Suprapubic skin (tissue), 4 donors: ENCODE results near the gene SACS. TPM values are rescaled to one million over a fixed set of nuclear protein-coding genes. Genes with fewer than 3 reads are reported as not detected.
"Not testable (repeated sequence)": the region's sequence is repeated elsewhere in the genome, so short reads cannot be mapped to it uniquely, and the experiment has no call there.

Experiments
- DNase-seq, 2 donors: peaks; one replicate each; pipeline ENCODE4 v3.0.0-alpha.2; 2019; ENCODE audit warnings: low spot score in 2 of 2
- H3K27ac ChIP-seq: fragments of 200-600 bp; sonication (generic); one replicate; pipeline ENCODE4 v1.5.1; 2019
- H3K27me3 ChIP-seq: fragments of 200-600 bp; sonication (generic); one replicate; pipeline ENCODE4 v1.5.1; 2019
- H3K36me3 ChIP-seq: fragments of 200-600 bp; sonication (generic); one replicate; pipeline ENCODE4 v1.5.1; 2019
- H3K4me1 ChIP-seq: fragments of 200-600 bp; sonication (generic); one replicate; pipeline ENCODE4 v1.5.1; 2019
- H3K4me3 ChIP-seq: fragments of 200-600 bp; sonication (generic); one replicate; pipeline ENCODE4 v1.5.1; 2019; ENCODE audit warnings: mild to moderate bottlenecking
- H3K9me3 ChIP-seq: fragments of 200-600 bp; sonication (generic); one replicate; pipeline ENCODE4 v1.5.1; 2019
- EP300 ChIP-seq: sonication (generic); formaldehyde crosslinking; IDR thresholded peaks from one replicate; pipeline ENCODE4 v1.6.1; 2017; ENCODE audit warnings: antibody characterized with exemption
- POLR2A ChIP-seq, 2 donors: fragments of 450-650 bp; IDR thresholded peaks; one replicate each; pipeline ENCODE4 v1.6.1; 2017; ENCODE audit warnings: antibody characterized with exemption in 2 of 2, mild to moderate bottlenecking in 2 of 2, moderate library complexity in 2 of 2
- POLR2AphosphoS5 ChIP-seq, 3 donors: sonication (generic); formaldehyde crosslinking; IDR thresholded peaks; one replicate each; pipeline ENCODE4 v1.6.1; 2017; ENCODE audit warnings: antibody characterized with exemption in 3 of 3
- WGBS: methylation state at CpG from one replicate; pipeline ENCODE4 v1.1.5; 2018; 5-methylcytosine and 5-hydroxymethylcytosine counted together
- total RNA-seq, 4 donors: library from RNA; depleted of rRNA; stranded (reverse); fragments of >200 nt; gene quantifications; one replicate each; pipeline ENCODE4 v1.1.0, GENCODE V29; 2016
- TF ChIP-seq, protein P1 (sequence below), 2 donors: fragments of 200-600 bp in 1 of 2; fragments of 450-650 bp in 1 of 2; sonication (generic) in 1 of 2; IDR thresholded peaks; one replicate each; pipeline ENCODE4 v1.5.1; 2016 to 2019; ENCODE audit warnings: antibody characterized with exemption in 2 of 2, mild to moderate bottlenecking in 1 of 2, moderate library complexity in 1 of 2

Gene SACS
- total RNA-seq, 4 donors from 2014 or later = 6.4 to 17.9 (median 13.3) TPM

DNA sequence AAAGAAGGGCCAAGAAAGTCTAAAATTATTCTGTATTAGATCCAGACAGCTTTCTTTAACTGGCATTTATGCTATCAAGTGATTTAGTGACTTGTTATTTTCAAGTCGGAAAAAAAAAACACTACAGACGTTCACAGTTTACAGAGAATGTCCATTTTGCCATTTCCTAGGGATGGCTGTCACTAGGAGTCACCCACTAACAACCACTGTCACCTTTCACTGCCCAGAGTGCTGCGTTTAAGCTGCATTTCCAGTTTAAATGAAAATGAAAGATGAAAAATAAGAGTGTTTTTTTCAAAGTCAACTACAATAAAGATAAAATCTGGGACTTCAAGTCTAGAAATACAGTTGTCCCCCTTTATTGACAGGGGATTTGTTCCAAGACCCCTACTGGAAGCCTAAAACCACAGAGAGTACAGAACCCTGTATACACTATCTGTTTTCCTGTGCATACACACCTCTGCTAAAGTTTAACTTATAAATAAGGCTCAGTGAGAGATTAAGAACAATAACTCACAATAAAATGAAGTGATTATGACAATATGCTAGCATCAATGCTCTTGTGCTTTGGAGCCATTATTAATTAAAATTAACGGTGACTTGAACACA lies 112.5 kb downstream of the SACS start:
- 47% methylated on average over 4 of the region's 4 CpGs for whole genome bisulfite sequencing
- Histone ChIP-seq H3K4me3 (no peak overlapping the region), H3K27me3 (no peaks in the 10 kb centered on the region), H3K36me3 (no peaks in the 10 kb centered on the region), H3K27ac (peak overlapping the region; percentile 34), H3K4me1 (peaks cover 26% of the 10 kb centered on the region), H3K9me3 (no peaks in the 10 kb centered on the region)
- TF ChIP-seq POLR2A (IDR thresholded peaks at IDR 0.05) = no peak
- TF ChIP-seq, protein P1, sequence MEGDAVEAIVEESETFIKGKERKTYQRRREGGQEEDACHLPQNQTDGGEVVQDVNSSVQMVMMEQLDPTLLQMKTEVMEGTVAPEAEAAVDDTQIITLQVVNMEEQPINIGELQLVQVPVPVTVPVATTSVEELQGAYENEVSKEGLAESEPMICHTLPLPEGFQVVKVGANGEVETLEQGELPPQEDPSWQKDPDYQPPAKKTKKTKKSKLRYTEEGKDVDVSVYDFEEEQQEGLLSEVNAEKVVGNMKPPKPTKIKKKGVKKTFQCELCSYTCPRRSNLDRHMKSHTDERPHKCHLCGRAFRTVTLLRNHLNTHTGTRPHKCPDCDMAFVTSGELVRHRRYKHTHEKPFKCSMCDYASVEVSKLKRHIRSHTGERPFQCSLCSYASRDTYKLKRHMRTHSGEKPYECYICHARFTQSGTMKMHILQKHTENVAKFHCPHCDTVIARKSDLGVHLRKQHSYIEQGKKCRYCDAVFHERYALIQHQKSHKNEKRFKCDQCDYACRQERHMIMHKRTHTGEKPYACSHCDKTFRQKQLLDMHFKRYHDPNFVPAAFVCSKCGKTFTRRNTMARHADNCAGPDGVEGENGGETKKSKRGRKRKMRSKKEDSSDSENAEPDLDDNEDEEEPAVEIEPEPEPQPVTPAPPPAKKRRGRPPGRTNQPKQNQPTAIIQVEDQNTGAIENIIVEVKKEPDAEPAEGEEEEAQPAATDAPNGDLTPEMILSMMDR (IDR thresholded peaks at IDR 0.05) = no peak
- no peak for TF ChIP-seq EP300
- TF ChIP-seq POLR2AphosphoS5 (IDR thresholded peaks at IDR 0.05) = no peak
- no peak for DNase-seq

DNA sequence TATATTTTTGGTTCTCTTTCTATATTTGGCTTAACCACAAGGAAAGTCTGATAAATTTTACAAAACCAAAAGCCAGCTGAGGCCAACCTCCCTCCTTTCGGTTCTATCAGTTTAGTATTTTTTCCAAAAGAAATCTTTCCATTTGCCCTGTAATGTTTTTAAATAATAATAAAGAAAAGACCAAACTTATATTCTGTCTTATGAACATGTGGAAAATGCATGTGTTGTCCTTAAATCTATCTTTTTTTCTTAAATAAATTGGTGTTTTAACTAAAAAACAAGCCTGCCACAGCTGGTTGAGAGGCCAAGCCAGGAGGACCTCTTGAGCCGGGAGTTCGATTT lies 113.6 kb downstream of the SACS start:
- TF ChIP-seq, protein P1 (IDR thresholded peaks at IDR 0.05) = no peak
- TF ChIP-seq POLR2A (IDR thresholded peaks at IDR 0.05) (no peak), EP300 (no peak), POLR2AphosphoS5 (IDR thresholded peaks at IDR 0.05) (no peak)
- 62% methylated on average over 3 of the region's 3 CpGs for WGBS
- Histone ChIP-seq H3K27ac (no peak overlapping the region), H3K4me1 (peaks cover 24% of the 10 kb centered on the region), H3K9me3 (no peaks in the 10 kb centered on the region), H3K4me3 (no peak overlapping the region), H3K36me3 (no peaks in the 10 kb centered on the region), H3K27me3 (no peaks in the 10 kb centered on the region)
- no peak for DNase-seq

DNA sequence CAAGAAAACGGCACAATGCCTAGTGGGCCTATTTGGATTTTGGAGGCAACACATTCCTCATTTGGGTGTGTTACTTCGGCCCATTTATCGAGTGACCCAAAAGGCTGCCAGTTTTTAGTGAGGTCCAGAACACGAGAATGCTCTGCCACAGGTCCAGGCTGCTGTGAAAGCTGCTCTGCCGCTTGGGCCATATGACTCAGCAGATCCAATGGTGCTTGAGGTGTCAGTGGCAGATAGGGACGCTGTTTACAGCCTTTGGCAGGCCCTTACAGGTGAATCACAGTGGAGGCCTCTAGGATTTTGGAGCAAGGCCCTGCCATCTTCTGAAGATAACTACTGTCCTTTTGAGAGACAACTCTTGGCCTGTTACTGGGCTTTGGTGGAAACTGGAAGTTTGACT lies 118.7 kb downstream of the SACS start:
- not testable (repeated sequence) for H3K9me3 ChIP-seq, H3K4me1 ChIP-seq, H3K4me3 ChIP-seq, H3K27ac ChIP-seq, DNase-seq, H3K27me3 ChIP-seq, H3K36me3 ChIP-seq
- WGBS = 86% methylated on average over 2 of the region's 6 CpGs

DNA sequence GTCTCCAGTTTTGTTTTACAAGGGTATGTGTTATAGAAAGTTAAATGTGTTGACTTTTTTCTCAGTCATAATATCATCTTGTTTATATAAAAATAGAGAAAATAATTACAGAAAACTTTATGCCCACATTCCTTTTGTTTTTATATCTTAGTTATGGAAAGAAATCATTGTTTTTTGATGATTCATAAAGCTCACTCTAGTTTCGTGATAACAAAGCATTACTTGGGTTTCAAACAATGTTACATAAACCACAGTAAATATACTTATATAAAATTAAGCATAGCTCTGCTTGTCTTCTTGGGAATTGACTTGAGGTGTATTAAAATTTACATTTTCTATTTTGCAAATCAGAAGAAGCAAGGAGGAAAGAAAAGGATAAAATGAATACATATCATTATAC lies 140.9 kb downstream of the SACS start:
- Histone ChIP-seq H3K9me3 (no peaks in the 10 kb centered on the region), H3K27me3 (no peaks in the 10 kb centered on the region), H3K27ac (no peak overlapping the region), H3K36me3 (no peaks in the 10 kb centered on the region), H3K4me3 (no peak overlapping the region), H3K4me1 (peaks cover 12% of the 10 kb centered on the region)
- TF ChIP-seq POLR2A (IDR thresholded peaks at IDR 0.05) = no peak
- TF ChIP-seq, protein P1 (IDR thresholded peaks at IDR 0.05) = no peak
- TF ChIP-seq POLR2AphosphoS5 (IDR thresholded peaks at IDR 0.05) = no peak
- no peak for TF ChIP-seq EP300
- no peak for DNase-seq
- WGBS = 80% methylated on average over 1 of the region's 1 CpG

DNA sequence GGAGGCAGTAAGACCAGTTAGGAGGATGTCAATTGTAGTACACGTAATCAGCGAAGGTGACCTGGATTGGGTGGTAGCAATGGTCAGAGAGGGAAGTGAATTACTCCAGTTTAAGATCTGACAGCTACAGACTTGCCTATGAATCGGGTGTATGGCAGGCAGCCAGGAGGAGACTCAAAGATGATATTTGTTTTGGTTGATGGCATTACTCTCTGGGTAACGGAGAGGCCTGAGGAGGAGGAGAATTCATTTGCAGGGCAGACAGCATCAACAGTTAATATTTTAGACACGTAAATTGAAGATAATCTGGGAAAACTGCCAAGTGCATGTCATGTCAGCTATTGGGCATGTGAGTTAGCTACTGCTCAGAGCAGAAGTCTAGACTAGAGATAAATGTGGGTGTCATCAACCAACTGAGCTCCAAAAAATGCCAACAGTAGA lies 143.6 kb downstream of the SACS start:
- H3K9me3 ChIP-seq = peaks cover 4% of the 10 kb centered on the region
- H3K36me3 ChIP-seq = no peaks in the 10 kb centered on the region
- H3K27me3 ChIP-seq = no peaks in the 10 kb centered on the region
- H3K4me3 ChIP-seq = no peak overlapping the region
- no peak for DNase-seq
- TF ChIP-seq POLR2A (IDR thresholded peaks at IDR 0.05) = no peak
- TF ChIP-seq EP300 = no peak
- TF ChIP-seq, protein P1 (IDR thresholded peaks at IDR 0.05) = no peak
- TF ChIP-seq POLR2AphosphoS5 (IDR thresholded peaks at IDR 0.05) = no peak
- WGBS = 33% methylated on average over 5 of the region's 5 CpGs
- H3K4me1 ChIP-seq = peaks cover 12% of the 10 kb centered on the region
- H3K27ac ChIP-seq = no peak overlapping the region

DNA sequence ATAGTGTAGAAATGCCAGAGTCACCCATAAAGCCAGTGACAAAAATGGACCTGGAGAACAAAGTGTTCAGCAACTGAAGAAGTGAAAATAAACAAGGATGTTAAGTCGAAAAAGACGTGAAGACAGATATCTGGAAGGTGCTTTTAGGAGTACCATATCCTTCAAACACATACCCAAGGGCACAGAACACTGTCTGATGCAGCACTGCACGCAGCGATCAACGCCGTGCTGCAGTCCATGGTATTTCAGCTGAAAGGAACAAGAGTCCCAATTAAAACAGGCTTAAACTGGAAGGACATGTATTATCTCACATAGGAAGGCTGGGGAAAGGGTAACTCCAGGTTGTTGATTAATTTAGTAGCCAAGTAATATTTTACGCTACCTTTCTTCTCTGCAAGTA lies 144.5 kb downstream of the SACS start:
- H3K4me1 ChIP-seq = peaks cover 12% of the 10 kb centered on the region
- H3K9me3 ChIP-seq = peaks cover 4% of the 10 kb centered on the region
- H3K27ac ChIP-seq = no peak overlapping the region
- no peaks in the 10 kb centered on the region for H3K27me3 ChIP-seq
- no peak overlapping the region for H3K4me3 ChIP-seq
- TF ChIP-seq, protein P1 (IDR thresholded peaks at IDR 0.05) = no peak
- TF ChIP-seq POLR2A (IDR thresholded peaks at IDR 0.05) (no peak), EP300 (no peak), POLR2AphosphoS5 (IDR thresholded peaks at IDR 0.05) (no peak)
- no peaks in the 10 kb centered on the region for H3K36me3 ChIP-seq
- no peak for DNase-seq
- 53% methylated on average over 7 of the region's 7 CpGs for WGBS
